Astrocyte of the cerebellum (primary cell): Measurements from ENCODE around the gene KDM4C.

Source experiments
- DNase-seq: peaks from one replicate; pipeline ENCODE4 v3.0.0-alpha.2; 2011; ENCODE audit warnings: low read depth
- H3K4me3 ChIP-seq: 2 replicates; pipeline ENCODE4 v1.5.1; 2011; ENCODE audit warnings: mild to moderate bottlenecking, low read depth, low read length, moderate library complexity
- CTCF ChIP-seq: IDR thresholded peaks from 2 replicates; pipeline ENCODE4 v1.5.1; 2012; ENCODE audit warnings: low read length, low read depth, moderate library complexity, mild to moderate bottlenecking; ENCODE audit errors: missing control alignments
- in situ Hi-C: cut with HindIII; loops from 2 replicates; pipeline ENCODE4 v1.10.0; 2017; ENCODE audit warnings: low sequenced_read_pairs

Gene KDM4C

DNA sequence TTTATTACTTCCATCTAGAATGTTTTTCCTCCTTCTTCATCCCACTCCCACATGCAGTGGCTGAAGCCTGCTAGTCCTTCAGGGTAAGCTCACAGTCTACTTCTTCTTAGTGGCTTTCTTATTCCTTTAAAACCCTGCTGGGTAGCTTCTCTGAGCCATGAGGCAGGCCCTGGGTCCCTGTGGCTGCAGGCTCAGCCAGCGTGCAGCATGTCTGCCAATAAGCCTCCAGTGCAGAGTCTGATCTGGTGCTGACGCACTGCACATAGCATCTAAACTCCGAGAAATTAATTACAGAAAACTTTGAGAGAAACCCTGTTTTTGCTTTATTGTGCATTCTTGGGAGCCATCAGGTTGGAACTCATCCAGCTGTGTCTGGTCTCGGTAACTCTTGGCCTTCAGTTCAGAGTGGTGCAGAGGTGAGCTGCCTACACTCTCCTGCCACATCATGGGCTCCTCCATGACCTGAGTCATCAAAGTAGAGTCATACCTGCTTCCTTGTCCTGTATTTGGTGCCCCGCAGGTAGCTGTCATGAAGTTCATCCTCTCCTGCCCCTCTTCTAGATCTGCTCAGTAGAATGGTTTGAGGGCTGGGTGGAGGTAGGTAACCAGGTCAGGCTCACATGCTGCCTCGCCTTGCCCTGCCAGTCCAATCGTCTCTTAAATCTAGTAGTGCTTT lies 339.4 kb downstream of the KDM4C start:
- DNase-seq, result no peak
- no peak for TF ChIP-seq CTCF
- in situ Hi-C loops, result no loop called here
- no peak overlapping the region for H3K4me3 ChIP-seq

DNA sequence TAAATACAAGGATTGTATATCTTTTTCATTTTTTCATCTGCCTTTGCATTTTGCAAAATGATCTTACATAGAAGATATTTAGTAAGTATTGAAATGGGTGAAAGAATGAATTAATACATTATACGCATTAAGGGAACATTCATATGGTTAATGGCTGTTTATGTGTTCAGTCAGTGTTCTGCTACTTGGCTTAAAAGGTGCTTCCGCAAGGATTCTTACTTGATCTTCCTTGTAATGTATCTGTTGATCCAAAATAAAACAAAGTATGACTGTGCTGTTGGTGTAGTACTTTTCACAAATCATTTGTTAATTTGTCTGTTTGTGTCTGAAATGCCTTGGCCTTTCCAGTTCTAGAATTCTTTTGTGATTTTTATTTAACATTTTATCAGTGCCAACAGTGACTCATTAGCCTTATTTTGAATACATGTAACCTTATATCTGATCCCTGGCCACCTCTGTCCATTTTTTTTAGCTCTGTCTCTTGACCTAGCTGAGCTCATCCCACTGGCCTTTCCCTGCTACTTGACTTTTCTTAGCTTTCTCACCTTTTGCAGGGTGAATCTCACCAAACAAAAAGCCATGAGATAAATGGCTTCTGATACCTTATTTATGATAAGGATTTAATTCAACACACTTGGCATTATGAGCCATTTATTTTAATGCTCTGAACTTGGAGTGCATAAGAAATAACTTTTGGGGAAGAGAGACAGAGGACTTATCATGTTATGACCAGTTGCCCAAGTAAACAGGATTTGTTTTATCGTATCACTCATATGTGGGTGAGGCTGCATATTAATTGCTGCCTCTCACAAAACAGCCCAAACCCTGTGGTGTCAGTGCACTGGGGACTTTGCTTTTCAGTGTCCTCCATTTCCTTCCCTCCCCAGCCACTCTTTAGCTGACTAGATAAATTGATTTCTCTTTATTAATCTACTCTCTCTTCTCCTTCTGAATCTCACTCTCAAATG lies 340.3 kb downstream of the KDM4C start:
- in situ Hi-C loops, result no loop called here
- no peak for DNase-seq
- no peak overlapping the region for H3K4me3 ChIP-seq
- TF ChIP-seq CTCF, result no peak

DNA sequence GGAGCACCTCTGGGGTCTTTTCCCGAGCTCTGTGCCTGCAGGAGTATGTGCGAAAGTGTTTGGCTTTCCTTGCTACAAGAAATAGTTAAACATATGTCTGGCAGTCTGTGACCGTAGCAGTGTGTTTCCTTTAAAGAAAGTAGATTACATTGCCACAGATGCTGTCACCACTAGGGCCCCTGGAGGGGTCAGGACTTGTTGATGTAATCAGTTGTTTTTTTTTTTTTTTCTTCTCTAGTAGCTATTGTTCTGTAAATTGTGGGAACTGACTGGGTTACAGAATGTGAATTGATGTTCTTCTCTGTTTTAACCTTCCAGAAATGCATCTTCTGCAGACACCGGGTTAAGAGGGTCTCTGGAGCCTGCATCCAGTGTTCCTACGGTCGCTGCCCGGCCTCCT lies 345.6 kb downstream of the KDM4C start:
- no peak overlapping the region for H3K4me3 ChIP-seq
- no peak for DNase-seq
- TF ChIP-seq CTCF, result no peak
- in situ Hi-C loops, result no loop called here

DNA sequence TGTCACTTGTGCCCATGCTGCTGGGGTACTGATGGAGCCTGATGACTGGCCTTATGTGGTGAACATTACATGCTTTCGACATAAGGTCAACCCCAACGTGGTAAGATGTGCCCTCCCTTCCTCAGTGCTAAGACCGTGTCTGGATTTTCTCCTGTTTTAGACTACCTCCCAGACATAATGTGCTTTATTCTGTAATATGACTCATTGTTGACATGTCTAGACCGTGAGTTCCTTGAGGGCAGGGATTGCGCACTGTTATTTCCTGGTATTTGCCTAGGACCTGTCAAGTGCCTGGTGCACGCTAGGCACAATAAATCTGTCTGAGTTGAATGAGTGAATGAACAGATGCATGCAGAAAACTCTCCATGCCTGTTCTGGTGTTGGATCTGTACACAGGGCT lies 346.0 kb downstream of the KDM4C start:
- in situ Hi-C loops, result no loop called here
- H3K4me3 ChIP-seq, result no peak overlapping the region
- no peak for TF ChIP-seq CTCF
- DNase-seq, result no peak

- no peak for TF ChIP-seq CTCF
- in situ Hi-C loops, result no loop called here
- DNase-seq, result no peak
- no peak overlapping the region for H3K4me3 ChIP-seq
Observed at GRCh38 chr9:7104625-7105024, 346.9 kb downstream of the KDM4C start.

DNA sequence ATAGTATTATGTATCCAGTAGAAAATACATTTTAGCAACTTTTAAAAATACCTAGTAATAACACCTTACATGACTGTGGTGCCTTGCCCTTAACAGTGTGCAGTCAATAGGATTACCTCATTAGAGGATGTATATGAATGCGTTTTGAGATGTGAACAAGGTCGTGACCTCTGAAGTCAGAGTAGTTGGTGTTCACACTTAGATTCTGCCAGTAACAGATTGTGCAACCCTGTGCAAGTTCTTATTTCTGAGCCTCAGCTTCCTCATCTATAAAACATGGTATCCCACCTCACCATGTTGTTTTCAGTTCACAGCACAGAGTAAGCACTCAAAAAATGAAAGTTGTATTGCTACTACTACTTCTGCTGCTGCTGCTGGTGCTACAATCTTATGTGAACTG lies 347.3 kb downstream of the KDM4C start:
- in situ Hi-C loops, result no loop called here
- TF ChIP-seq CTCF, result no peak
- DNase-seq, result no peak
- no peak overlapping the region for H3K4me3 ChIP-seq
